WTC11 (cell line): ENCODE data around the gene IKBKG. TPM values are rescaled to one million over a fixed set of nuclear protein-coding genes. Genes with fewer than 3 reads are reported as not detected.
A peak's percentile ranks its signal among the peaks of the same experiment; 100 is the strongest.
"Not testable (repeated sequence)": the region's sequence is repeated elsewhere in the genome, so short reads cannot be mapped to it uniquely, and the experiment has no call there.

Experiments used
- ATAC-seq: fragments of 200-7000 bp; cut with Tn5 transposase; 2 replicates; pipeline ENCODE4 v1.10.0; 2021; ENCODE audit warnings: mild to moderate bottlenecking, moderate library complexity
- Bru-seq: library from RNA; stranded (reverse); fragments of 400-500 nt; gene quantifications from one replicate; lab custom pipeline; 2021; lab: Mats Ljungman, UMichigan
- CTCF ChIA-PET: fragments of 300-600 bp; sonication (Branson Sonifier 250); formaldehyde crosslinking; loops from one replicate; lab custom pipeline; 2021; ENCODE audit warnings: antibody characterized with exemption; lab: Charles Lee
- POLR2A ChIA-PET: fragments of 350-600 bp; sonication (Branson Sonifier 250); formaldehyde crosslinking; loops from one replicate; lab custom pipeline; 2021; ENCODE audit warnings: antibody characterized with exemption; lab: Charles Lee
- DNase-seq: peaks from one replicate; pipeline ENCODE4 v3.0.0; 2021; ENCODE audit warnings: low spot score
- H3K27ac Mint-ChIP-seq: 2 replicates; pipeline ENCODE4 v1.8.0; 2021; ENCODE audit warnings: mixed read lengths
- H3K27me3 Mint-ChIP-seq: 2 replicates; pipeline ENCODE4 v1.8.0; 2021; ENCODE audit warnings: low read depth, mild to moderate bottlenecking, moderate library complexity, mixed read lengths
- H3K36me3 Mint-ChIP-seq: 2 replicates; pipeline ENCODE4 v1.8.0; 2021; ENCODE audit warnings: mixed read lengths
- H3K4me1 Mint-ChIP-seq: 2 replicates; pipeline ENCODE4 v1.8.0; 2022; ENCODE audit warnings: mixed read lengths
- H3K4me3 Mint-ChIP-seq: 2 replicates; pipeline ENCODE4 v1.8.0; 2021; ENCODE audit warnings: mild to moderate bottlenecking, moderate library complexity, mixed read lengths
- H3K9me3 Mint-ChIP-seq: 2 replicates; pipeline ENCODE4 v1.8.0; 2021; ENCODE audit warnings: mixed read lengths
- GTF2I ChIP-seq: fragments of 250-450 bp; sonication (Bioruptor Pico); conservative IDR thresholded peaks from 2 replicates; pipeline ENCODE4 v1.4.0; 2021; ENCODE audit warnings: mild to moderate bottlenecking
- KAT7 ChIP-seq: sonication (generic); formaldehyde crosslinking; IDR thresholded peaks from 2 replicates; pipeline ENCODE4 v1.8.1; 2023; ENCODE audit warnings: missing genetic modification reagents, mild to moderate bottlenecking, borderline replicate concordance
- NR2C2 ChIP-seq: sonication (generic); formaldehyde crosslinking; IDR thresholded peaks from 2 replicates; pipeline ENCODE4 v1.8.0; 2022; ENCODE audit warnings: mild to moderate bottlenecking, missing genetic modification reagents
- PRRX2 ChIP-seq: fragments of 250-450 bp; sonication (Bioruptor Pico); IDR thresholded peaks from 2 replicates; pipeline ENCODE4 v1.8.0; 2021; ENCODE audit warnings: mild to moderate bottlenecking
- TCF7 ChIP-seq: sonication (generic); formaldehyde crosslinking; IDR thresholded peaks from 2 replicates; pipeline ENCODE4 v1.8.0; 2022; ENCODE audit warnings: mild to moderate bottlenecking, low read depth, missing genetic modification reagents, moderate library complexity
- long read RNA-seq, 3 experiments: library from RNA in 1 of 3; library from capped mRNA in 1 of 3; library from polyadenylated mRNA in 1 of 3; unstranded in 2 of 3; stranded (forward) in 1 of 3; transcript quantifications; one replicate each; pipeline ENCODE4 v2.0.0, GENCODE V29; 2021
- total RNA-seq: library from RNA; stranded (reverse); gene quantifications from 3 replicates; pipeline ENCODE4 v1.2.3, GENCODE V29; 2021
- TF ChIP-seq, protein P1 (sequence below): sonication (generic); formaldehyde crosslinking; IDR thresholded peaks from 2 replicates; pipeline ENCODE4 v1.8.0; 2022; ENCODE audit warnings: missing genetic modification reagents
- TF ChIP-seq, protein P2 (sequence below): sonication (generic); formaldehyde crosslinking; conservative IDR thresholded peaks from 2 replicates; pipeline ENCODE4 v1.8.1; 2022; ENCODE audit warnings: mild to moderate bottlenecking, missing genetic modification reagents

The IKBKG gene, protein sequence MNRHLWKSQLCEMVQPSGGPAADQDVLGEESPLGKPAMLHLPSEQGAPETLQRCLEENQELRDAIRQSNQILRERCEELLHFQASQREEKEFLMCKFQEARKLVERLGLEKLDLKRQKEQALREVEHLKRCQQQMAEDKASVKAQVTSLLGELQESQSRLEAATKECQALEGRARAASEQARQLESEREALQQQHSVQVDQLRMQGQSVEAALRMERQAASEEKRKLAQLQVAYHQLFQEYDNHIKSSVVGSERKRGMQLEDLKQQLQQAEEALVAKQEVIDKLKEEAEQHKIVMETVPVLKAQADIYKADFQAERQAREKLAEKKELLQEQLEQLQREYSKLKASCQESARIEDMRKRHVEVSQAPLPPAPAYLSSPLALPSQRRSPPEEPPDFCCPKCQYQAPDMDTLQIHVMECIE
- total RNA-seq (20.0 to 29.1 TPM (median 22.1 TPM) in 3 replicates), Bru-seq, nascent RNA (percentile 40 among the genes with signal in this experiment)
- long read RNA-seq, experiment 1, transcript IKBKG-206 (10 exons, 2,299 nt): major isoform, 43 of 86 reads
- long read RNA-seq, experiment 1, transcript IKBKG-212 (10 exons, 1,949 nt): minor isoform, 5 of 86 reads
- long read RNA-seq, experiment 1, partial matches to known transcripts: 12 of 86 reads
- long read RNA-seq, experiment 1, other reads (novel, unspliced or antisense): 26 of 86 reads
- long read RNA-seq, experiment 2, transcript IKBKG-206 (10 exons, 2,299 nt): major isoform, 14 of 30 reads
- long read RNA-seq, experiment 2, partial matches to known transcripts: 10 of 30 reads
- long read RNA-seq, experiment 2, other reads (novel, unspliced or antisense): 3 of 30 reads
- long read RNA-seq, experiment 3, partial matches to known transcripts: 0 of 3 reads
- long read RNA-seq, experiment 3, other reads (novel, unspliced or antisense): 1 of 3 reads

DNA sequence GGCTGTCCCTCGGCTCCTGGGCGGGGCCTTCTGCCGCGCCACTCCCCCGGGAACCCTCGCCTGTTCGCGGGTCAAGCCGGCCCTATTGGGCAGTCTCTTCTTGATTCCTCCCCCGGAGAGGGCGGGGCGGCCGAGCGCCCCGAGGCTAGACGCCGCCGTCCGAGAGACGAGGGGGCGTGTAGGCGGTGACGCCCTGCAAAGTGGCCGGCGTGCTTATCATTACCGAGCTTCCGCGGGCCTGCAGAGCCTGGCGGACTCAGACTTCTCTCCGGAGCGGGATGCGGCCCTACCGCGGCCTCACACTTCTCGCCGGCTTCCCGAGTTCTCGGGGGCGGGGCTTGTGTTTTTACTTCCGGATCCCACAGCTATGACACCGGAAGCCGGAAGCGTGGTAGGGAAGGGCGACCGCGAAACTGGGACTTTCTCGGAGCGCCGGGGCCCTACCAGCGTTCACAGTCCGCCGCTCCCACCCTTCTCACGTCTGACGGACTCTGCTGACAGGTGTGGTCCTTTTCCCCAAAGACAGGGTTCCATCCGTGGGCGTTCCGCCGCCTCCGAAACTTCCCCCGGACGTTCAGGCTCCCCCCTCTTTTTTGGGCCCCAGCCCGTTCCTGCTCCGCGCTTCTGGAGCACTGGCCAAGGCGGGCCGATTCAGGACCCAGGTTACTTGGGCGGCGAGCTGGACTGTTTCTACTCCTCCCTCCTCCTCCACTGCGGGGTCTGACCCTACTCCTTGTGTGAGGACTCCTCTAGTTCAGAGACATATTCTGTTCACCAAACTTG lies at the start of gene IKBKG:
IKBKG (plus strand) TSS at position 376 of the 783 bp plus-strand sequence. CDS start 4,383 bp downstream, outside the sequence.
- Mint-ChIP-seq H3K9me3 (no peaks in the 10 kb centered on the region), H3K36me3 (peaks cover 7% of the 10 kb centered on the region), H3K27me3 (no peaks in the 10 kb centered on the region), H3K27ac (peak within 1 kb of the TSS; percentile 98), H3K4me3 (peak within 1 kb of the TSS; percentile 97), H3K4me1 (peaks cover 11% of the 10 kb centered on the region)
- DNase-seq (peak; percentile 84), ATAC-seq (peak; percentile 90)
- ChIA-PET CTCF (interaction anchor here (0.6 to 1.0 kb wide), 4 partner anchors 15 to 465 kb away, joined by 3 to 7 read pairs (median 4); partner anchors contain the start of gene SLC10A3), POLR2A (interaction anchor here (1.6 kb wide), 1 partner anchor 30 kb away, joined by 3 read pairs; no protein-coding TSS in a partner anchor)
- TF ChIP-seq GTF2I (CRISPR knock-in tag) (no peak), NR2C2 (peak; percentile 70)
- TF ChIP-seq, protein P1, sequence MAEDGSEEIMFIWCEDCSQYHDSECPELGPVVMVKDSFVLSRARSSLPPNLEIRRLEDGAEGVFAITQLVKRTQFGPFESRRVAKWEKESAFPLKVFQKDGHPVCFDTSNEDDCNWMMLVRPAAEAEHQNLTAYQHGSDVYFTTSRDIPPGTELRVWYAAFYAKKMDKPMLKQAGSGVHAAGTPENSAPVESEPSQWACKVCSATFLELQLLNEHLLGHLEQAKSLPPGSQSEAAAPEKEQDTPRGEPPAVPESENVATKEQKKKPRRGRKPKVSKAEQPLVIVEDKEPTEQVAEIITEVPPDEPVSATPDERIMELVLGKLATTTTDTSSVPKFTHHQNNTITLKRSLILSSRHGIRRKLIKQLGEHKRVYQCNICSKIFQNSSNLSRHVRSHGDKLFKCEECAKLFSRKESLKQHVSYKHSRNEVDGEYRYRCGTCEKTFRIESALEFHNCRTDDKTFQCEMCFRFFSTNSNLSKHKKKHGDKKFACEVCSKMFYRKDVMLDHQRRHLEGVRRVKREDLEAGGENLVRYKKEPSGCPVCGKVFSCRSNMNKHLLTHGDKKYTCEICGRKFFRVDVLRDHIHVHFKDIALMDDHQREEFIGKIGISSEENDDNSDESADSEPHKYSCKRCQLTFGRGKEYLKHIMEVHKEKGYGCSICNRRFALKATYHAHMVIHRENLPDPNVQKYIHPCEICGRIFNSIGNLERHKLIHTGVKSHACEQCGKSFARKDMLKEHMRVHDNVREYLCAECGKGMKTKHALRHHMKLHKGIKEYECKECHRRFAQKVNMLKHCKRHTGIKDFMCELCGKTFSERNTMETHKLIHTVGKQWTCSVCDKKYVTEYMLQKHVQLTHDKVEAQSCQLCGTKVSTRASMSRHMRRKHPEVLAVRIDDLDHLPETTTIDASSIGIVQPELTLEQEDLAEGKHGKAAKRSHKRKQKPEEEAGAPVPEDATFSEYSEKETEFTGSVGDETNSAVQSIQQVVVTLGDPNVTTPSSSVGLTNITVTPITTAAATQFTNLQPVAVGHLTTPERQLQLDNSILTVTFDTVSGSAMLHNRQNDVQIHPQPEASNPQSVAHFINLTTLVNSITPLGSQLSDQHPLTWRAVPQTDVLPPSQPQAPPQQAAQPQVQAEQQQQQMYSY (CRISPR knock-in tag): no peak

DNA sequence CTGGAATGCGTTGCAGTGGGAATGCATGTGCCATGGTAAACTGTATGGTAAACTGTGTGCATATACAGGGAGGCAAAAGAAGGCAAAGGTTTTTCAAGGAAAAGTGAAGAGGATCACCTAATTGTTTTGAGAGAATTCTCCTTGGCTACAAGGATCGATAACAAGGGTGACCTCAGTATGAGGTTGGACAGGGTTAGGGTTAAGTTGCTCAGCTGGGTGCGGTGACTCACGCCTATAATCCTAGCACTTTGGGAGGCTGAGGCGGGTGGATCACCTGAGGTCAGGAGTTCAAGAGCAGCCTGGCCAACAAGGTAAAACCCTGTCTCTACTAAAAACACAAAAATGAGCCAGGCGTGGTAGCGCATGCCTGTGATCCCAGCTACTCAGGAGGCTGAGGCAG lies 46.0 kb upstream of the IKBKG start:
- CTCF ChIA-PET, H3K27me3 Mint-ChIP-seq, DNase-seq, H3K9me3 Mint-ChIP-seq, H3K4me3 Mint-ChIP-seq, ATAC-seq, POLR2A ChIA-PET, H3K27ac Mint-ChIP-seq, H3K36me3 Mint-ChIP-seq, H3K4me1 Mint-ChIP-seq: not testable (repeated sequence)

DNA sequence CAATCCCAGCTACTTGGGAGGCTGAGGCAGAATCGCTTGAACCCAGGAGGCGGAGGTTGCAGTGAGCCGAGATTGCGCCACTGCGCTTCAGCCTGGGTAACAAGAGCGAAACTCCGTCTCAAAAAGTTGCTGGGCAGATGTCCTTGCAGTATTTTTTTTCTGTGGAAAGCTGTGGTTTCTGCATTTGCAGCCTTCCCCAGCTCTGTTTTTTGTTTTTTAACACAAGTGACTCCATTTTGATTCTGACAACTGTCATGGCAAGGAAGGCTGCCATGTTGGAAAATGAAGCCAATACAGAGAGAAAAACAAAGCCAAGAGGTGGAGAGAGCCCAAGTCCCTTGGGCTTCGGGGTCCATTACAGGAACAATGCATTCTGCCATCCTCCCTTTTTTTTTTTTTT lies 45.3 kb upstream of the IKBKG start:
- CTCF ChIA-PET: interaction anchor here (0.6 to 1.3 kb wide), 2 partner anchors 11 to 204 kb away, joined by 3 to 4 read pairs; partner anchors contain the start of gene SLC10A3
- peaks cover 2% of the 10 kb centered on the region; the same call in 1 of the 2 replicates for H3K27me3 Mint-ChIP-seq
- H3K4me3 Mint-ChIP-seq: no peak overlapping the region
- H3K27ac Mint-ChIP-seq: no peak overlapping the region
- TF ChIP-seq NR2C2: no peak
- no peaks in the 10 kb centered on the region for H3K36me3 Mint-ChIP-seq
- no peaks in the 10 kb centered on the region for H3K4me1 Mint-ChIP-seq
- no peak for ATAC-seq
- no peak for DNase-seq
- POLR2A ChIA-PET: interaction anchor here (0.7 kb wide), 1 partner anchor 139 kb away, joined by 9 read pairs; no protein-coding TSS in a partner anchor
- H3K9me3 Mint-ChIP-seq: no peaks in the 10 kb centered on the region

DNA sequence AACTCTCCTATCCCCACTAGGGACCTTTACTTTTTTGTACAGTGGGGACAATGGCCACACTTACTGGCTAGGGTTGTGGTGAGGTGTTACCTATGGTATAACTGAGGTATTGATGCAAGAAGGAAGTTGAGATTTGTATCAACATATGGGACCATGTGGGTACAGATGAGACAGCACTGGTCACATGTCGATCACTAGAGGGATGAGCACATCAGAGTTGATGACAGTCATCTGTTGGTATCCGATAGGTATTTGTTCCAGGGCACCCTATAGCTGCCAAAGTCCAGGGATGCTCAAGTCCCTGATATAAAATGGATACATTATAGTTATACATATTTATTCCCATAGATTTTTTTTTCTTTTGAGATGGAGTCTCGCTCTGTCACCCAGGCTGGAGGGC lies 44.4 kb upstream of the IKBKG start:
- TF ChIP-seq PRRX2 (no peak), TCF7 (no peak), KAT7 (CRISPR knock-in tag) (no peak)
- TF ChIP-seq, protein P2, sequence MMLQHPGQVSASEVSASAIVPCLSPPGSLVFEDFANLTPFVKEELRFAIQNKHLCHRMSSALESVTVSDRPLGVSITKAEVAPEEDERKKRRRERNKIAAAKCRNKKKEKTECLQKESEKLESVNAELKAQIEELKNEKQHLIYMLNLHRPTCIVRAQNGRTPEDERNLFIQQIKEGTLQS (CRISPR knock-in tag): no peak
- Mint-ChIP-seq H3K4me3 (no peak overlapping the region), H3K27ac (no peak overlapping the region), H3K9me3 (no peaks in the 10 kb centered on the region), H3K4me1 (no peaks in the 10 kb centered on the region), H3K27me3 (peaks cover 2% of the 10 kb centered on the region; the same call in 1 of the 2 replicates), H3K36me3 (no peaks in the 10 kb centered on the region)
- POLR2A ChIA-PET: interaction anchor here (0.7 kb wide), 1 partner anchor 140 kb away, joined by 9 read pairs; no protein-coding TSS in a partner anchor
- ATAC-seq: no peak
- CTCF ChIA-PET: interaction anchor here (1.3 kb wide), 1 partner anchor 12 kb away, joined by 4 read pairs; the partner anchor contains the start of gene SLC10A3
- DNase-seq: no peak
